NCI-H774 (cell line): ENCODE data around the gene RPS5.
"Not testable (repeated sequence)": the region's sequence is repeated elsewhere in the genome, so short reads cannot be mapped to it uniquely, and the experiment has no call there.

Experiments used
- DNase-seq: peaks from one replicate; lab custom pipeline; 2025; lab: John Stamatoyannopoulos, UW

The RPS5 gene

GRCh38 chr19:58385313-58385890, 1.7 kb upstream of the RPS5 start:
- no peak for DNase-seq

GRCh38 chr19:58385891-58386575, 1.0 kb upstream of the RPS5 start:
- DNase-seq, result no peak

GRCh38 chr19:58387338-58388174, 487 bp downstream of the RPS5 start:
- no peak for DNase-seq

- DNase-seq, result no peak
Measured at GRCh38 chr19:58388175-58388526, 1.1 kb downstream of the RPS5 start.

GRCh38 chr19:58392945-58393724, 6.1 kb downstream of the RPS5 start:
- no peak for DNase-seq

- DNase-seq, result no peak
Measured at GRCh38 chr19:58393725-58394033, 6.6 kb downstream of the RPS5 start.

- DNase-seq, result no peak
Measured at GRCh38 chr19:58394821-58395219, 7.8 kb downstream of the RPS5 start.

GRCh38 chr19:58395220-58395978, 8.3 kb downstream of the RPS5 start, which contains the start of gene RNF225:
RNF225 (plus strand) TSS chr19:58395656; CDS start chr19:58396090, 434 bp downstream.
- no peak for DNase-seq

GRCh38 chr19:58395979-58396627, 9.0 kb downstream of the RPS5 start:
- DNase-seq, result no peak

GRCh38 chr19:58396691-58397532, 9.8 kb downstream of the RPS5 start:
- no peak for DNase-seq

- DNase-seq, result no peak
Measured at GRCh38 chr19:58397533-58398037, 10.5 kb downstream of the RPS5 start.

- DNase-seq, result no peak
Measured at GRCh38 chr19:58398087-58398486, 11.0 kb downstream of the RPS5 start.

- DNase-seq, result no peak
Measured at GRCh38 chr19:58398545-58398944, 11.5 kb downstream of the RPS5 start.

GRCh38 chr19:58399903-58400302, 12.8 kb downstream of the RPS5 start:
- no peak for DNase-seq

- peak; percentile 29 for DNase-seq
Measured at GRCh38 chr19:58400316-58400915, 13.3 kb downstream of the RPS5 start.

GRCh38 chr19:58400916-58401839, 14.1 kb downstream of the RPS5 start:
- DNase-seq, result peak; percentile 99

GRCh38 chr19:58401840-58402421, 14.9 kb downstream of the RPS5 start:
- DNase-seq, result no peak

GRCh38 chr19:58403920-58404478, 16.9 kb downstream of the RPS5 start:
- DNase-seq, result not testable (repeated sequence)
